ENCODE data around the gene CST8. TPM values are rescaled to one million over a fixed set of nuclear protein-coding genes. Genes with fewer than 3 reads are reported as not detected.
A peak's percentile ranks its signal among the peaks of the same experiment; 100 is the strongest.
"Not testable (repeated sequence)": the region's sequence is repeated elsewhere in the genome, so short reads cannot be mapped to it uniquely, and the experiment has no call there.

Gene CST8
- polyA plus RNA-seq, 1 donor from 2014 or later, result not detected

DNA sequence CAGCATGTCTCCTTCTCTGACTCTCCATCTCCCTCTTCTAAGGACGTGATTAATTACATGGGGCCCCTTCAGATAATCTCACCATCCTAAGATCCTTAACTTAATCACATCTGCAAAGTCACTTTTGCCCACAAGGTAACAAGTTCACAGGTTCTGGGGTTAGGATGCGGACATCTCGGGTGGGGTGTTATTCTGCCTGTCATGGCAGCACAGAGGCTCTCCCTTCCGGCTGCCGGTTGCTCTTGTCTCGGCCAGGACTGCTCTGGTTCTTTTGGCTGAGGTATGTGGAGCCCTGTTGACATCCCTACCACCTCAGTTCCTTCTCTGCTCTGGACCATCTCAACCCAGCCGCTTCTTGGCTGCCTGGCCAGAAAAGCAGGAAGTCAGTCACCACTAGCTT, 34.0 kb upstream of the CST8 start:
- Mint-ChIP-seq H3K27ac (no peak overlapping the region), H3K4me1 (peaks cover 0 to 3% (median 0%) of the 10 kb centered on the region in 3 donors), H3K9me3 (peaks cover 0 to 1% (median 0%) of the 10 kb centered on the region in 3 donors), H3K36me3 (peaks cover 2% of the 10 kb centered on the region), H3K4me3 (peak overlapping the region in 1 of 4 donors; percentile 25), H3K27me3 (peaks cover 9% of the 10 kb centered on the region)

DNA sequence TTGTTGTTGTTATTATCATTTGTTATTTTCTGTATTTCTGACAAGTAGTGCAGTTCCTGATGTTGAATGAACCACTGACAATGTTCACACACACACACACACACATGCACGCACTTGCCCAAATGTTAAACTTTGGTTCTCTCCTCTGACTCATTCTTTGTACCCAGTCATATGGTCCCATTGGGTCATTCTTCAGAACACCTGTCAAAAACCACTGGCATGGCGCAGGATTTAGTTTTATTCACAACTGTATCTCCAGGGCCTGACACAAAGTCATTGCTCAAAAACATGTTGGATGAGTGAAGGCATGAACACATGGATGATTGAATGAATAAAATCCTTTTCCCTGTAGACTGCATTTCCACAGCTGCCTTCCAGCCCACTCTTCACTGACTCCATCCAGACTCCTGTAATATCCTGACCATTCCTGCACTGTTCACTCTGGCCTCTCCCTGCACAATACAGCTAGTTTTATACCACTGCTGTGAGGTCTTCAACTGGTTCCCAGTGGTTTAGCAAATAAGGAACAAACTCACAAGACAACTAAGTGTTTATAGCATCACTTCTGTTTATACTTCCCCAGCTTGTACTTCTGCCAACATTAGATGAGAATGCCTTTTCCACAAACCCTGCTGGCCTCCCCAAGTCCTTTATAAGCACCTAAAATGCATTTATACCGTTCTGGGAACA, 31.3 kb upstream of the CST8 start:
- Mint-ChIP-seq H3K27me3 (peaks cover 12% of the 10 kb centered on the region), H3K9me3 (peaks cover 0 to 8% (median 3%) of the 10 kb centered on the region in 3 donors), H3K36me3 (peaks cover 5% of the 10 kb centered on the region), H3K27ac (peak overlapping the region in 1 of 3 donors; percentile 57), H3K4me3 (no peak overlapping the region), H3K4me1 (peaks cover 0 to 3% (median 0%) of the 10 kb centered on the region in 3 donors)

DNA sequence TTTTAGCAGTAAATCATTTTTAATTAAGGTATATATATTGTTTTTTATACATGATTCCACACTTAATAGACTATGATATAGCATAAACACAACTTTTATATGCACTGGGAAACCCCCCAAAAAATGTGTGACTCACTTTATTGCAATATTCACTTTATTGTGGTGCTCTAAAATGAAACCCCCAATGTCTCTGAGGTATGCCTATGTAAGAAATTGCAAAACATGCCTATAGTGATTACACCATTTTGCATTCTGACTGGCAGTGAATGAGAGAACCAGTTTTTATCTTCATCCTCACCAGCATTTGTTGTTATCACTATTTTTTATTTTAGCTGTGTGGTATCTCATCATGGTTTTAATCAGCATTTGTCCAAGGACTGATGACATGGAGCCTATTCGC, 29.7 kb upstream of the CST8 start:
- Mint-ChIP-seq H3K4me3 (no peak overlapping the region), H3K9me3 (peaks cover 6 to 8% (median 6%) of the 10 kb centered on the region in 3 donors), H3K4me1 (no peaks in the 10 kb centered on the region), H3K27ac (no peak overlapping the region), H3K36me3 (peaks cover 2% of the 10 kb centered on the region), H3K27me3 (peaks cover 12% of the 10 kb centered on the region)

DNA sequence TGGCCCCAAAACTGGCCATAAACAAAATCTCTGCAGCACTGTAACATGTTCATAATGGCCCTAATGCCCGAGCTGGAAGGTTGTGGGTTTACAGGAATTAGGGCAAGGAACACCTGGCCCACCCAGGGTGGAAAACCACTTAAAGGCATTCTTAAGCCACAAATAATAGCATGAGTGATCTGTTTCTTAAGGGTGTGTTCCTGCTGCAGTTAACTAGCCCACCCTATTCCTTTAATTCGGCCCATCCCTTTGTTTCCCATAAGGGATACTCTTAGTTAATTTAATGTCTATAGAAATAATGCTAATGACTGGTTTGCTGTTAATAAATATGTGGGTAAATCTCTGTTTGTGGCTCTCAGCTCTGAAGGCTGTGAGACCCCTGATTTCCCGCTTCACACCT, 24.0 kb upstream of the CST8 start:
- not testable (repeated sequence) for H3K4me3 Mint-ChIP-seq, H3K27me3 Mint-ChIP-seq, H3K36me3 Mint-ChIP-seq, H3K4me1 Mint-ChIP-seq
- H3K27ac Mint-ChIP-seq, result peak overlapping the region in 1 of 3 donors; percentile 31
- H3K9me3 Mint-ChIP-seq, result peaks cover 11 to 27% (median 13%) of the 10 kb centered on the region in 3 donors

DNA sequence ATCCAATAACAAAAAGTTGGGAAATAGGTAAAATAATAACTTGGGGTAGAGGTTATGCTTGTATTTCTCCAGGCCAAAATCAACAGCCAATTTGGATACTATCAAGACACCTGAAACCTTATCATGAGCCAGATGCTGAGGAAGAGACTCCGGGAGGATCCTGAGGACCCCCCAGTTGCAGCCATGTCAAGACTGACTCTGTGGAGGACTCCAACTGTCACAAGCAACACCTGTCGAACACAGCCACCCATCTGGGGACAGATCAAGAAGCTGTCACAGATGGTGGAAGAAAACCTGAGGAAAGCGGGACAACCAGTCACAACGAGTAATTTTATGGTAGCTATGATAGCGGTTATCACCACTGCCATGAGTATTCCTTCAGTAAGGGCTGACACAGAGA, 18.6 kb upstream of the CST8 start:
- not testable (repeated sequence) for H3K27ac Mint-ChIP-seq, H3K4me3 Mint-ChIP-seq, H3K27me3 Mint-ChIP-seq, H3K4me1 Mint-ChIP-seq, H3K36me3 Mint-ChIP-seq
- peaks cover 2 to 10% (median 3%) of the 10 kb centered on the region in 3 donors for H3K9me3 Mint-ChIP-seq

DNA sequence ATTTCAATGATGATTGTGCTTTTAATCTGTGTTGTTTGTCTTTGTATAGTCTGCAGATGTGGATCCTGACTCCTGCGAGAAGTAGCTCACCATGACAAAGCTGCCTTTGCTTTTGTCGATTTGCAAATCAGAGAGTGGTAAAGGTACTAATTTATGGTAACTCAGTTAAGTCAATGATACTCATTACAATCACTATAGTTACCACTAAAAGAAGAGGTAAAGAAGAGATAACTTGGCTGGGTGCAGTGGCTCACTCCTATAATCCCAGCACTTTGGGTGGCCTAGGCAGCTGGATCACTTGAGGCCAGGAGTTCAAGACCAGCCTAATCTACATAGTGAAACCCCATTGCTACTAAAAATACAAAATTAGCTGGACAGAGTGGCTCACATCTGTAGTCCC, 17.6 kb upstream of the CST8 start:
- not testable (repeated sequence) for H3K4me1 Mint-ChIP-seq, H3K4me3 Mint-ChIP-seq, H3K27ac Mint-ChIP-seq, H3K27me3 Mint-ChIP-seq, H3K36me3 Mint-ChIP-seq, H3K9me3 Mint-ChIP-seq

DNA sequence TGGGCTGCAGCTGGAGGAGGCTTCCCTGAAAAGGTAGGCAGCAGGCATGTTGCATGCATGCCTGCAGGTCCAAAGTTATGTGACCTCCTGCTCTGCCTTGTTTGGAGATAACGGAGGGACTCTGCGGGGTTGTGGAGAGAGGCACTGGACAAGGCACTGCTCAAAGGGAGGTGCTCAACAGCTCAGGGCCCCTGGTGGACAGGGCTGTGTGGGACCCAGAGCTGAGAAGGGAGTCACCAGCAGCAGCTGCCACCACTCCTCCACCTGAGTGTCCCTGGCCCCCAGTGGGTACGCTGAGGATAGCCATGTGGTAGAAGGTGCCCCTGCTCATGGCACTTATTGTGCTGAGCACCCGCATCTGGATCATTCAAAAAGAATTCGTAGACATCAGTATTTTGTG, 15.5 kb upstream of the CST8 start:
- no peak overlapping the region for H3K4me3 Mint-ChIP-seq
- H3K27ac Mint-ChIP-seq, result no peak overlapping the region
- no peaks in the 10 kb centered on the region for H3K9me3 Mint-ChIP-seq

DNA sequence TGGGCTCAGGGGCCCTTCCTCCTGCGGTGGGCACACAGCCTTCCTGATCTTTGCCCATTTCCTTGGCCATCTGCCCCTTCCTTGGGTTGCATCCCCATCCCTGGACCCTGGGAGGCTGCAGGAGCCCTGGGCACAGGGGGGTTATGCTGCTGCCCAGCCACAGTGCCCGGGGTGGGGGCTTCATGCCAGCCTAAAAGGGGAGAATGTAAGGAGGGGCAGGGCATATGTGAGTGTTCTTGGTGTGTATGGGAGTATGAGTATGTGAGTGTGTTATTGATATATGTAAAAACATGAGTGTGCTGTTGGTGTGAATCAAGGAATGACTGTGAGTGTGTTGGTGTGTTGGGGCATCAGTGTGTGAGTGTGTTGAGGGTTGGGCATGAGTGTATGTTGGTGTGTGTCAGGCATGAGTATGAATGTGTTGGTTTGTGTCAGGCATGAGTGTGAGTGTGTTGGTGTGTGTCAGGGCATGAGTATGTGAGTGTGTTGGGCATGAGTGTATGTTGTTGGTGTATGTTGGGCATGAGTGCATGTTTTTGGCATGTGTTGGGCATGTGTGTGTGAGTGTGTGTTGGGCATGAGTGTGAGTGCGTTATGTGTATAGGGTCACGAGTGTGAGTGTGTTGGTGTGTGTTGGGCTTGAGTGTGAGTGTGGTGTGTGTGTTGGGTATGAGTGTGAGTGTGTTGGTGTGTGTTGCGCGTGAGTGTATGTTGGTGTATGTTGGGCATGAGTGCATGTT, 14.7 kb upstream of the CST8 start:
- no peaks in the 10 kb centered on the region for H3K4me1 Mint-ChIP-seq
- no peaks in the 10 kb centered on the region for H3K9me3 Mint-ChIP-seq
- H3K27me3 Mint-ChIP-seq, result no peaks in the 10 kb centered on the region
- H3K36me3 Mint-ChIP-seq, result no peaks in the 10 kb centered on the region
- no peak overlapping the region for H3K27ac Mint-ChIP-seq
- no peak overlapping the region for H3K4me3 Mint-ChIP-seq

More for the DNA sequence above, 15.5 kb upstream of the CST8 start:
- Mint-ChIP-seq H3K4me1 (no peaks in the 10 kb centered on the region), H3K36me3 (no peaks in the 10 kb centered on the region), H3K27me3 (peaks cover under 1% of the 10 kb centered on the region)

DNA sequence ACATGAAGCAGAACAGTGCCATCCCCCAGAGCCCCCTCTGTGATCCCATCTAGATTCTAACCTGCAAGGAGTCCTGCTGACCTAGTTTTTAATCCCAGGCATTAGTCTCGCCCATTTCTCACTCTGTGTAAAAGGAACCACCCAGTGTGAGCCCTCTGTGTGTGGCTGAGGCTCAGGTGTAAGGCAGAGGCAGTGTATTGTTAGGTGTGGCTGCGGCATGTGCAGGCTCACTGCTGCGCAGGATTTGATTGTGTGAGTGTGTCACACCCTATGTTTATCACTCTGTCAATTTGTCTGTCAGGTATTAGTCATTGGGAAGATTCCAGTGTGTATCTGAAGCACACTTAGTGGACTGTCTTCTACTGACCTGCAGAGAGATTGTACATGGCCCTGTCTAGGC, 13.7 kb upstream of the CST8 start:
- Mint-ChIP-seq H3K4me1 (no peaks in the 10 kb centered on the region), H3K27ac (no peak overlapping the region), H3K9me3 (no peaks in the 10 kb centered on the region), H3K36me3 (no peaks in the 10 kb centered on the region), H3K27me3 (peaks cover 3% of the 10 kb centered on the region), H3K4me3 (no peak overlapping the region)

DNA sequence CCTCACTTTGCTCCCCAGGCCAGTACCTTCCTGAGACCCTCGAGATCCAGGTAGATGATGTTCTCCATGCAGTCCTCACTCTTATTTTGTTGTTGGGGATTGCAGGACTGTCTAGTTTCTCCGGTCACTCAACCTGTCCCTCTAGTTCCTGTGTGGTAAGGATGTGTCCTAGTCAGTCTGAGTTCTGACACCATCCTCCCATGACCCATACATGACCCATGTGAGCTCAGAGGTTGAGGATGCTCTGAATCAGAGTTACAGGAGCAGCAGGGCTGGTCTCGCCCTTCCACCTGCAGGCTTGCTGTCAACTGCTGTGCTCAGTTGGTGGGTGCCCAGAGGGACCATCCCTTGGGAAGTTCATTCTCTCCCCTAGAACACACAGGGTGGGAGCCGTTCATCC, 11.9 kb upstream of the CST8 start:
- no peaks in the 10 kb centered on the region for H3K36me3 Mint-ChIP-seq
- no peak overlapping the region for H3K27ac Mint-ChIP-seq
- H3K27me3 Mint-ChIP-seq, result peaks cover 3% of the 10 kb centered on the region
- no peak overlapping the region for H3K4me3 Mint-ChIP-seq
- no peaks in the 10 kb centered on the region for H3K9me3 Mint-ChIP-seq
- H3K4me1 Mint-ChIP-seq, result no peaks in the 10 kb centered on the region

DNA sequence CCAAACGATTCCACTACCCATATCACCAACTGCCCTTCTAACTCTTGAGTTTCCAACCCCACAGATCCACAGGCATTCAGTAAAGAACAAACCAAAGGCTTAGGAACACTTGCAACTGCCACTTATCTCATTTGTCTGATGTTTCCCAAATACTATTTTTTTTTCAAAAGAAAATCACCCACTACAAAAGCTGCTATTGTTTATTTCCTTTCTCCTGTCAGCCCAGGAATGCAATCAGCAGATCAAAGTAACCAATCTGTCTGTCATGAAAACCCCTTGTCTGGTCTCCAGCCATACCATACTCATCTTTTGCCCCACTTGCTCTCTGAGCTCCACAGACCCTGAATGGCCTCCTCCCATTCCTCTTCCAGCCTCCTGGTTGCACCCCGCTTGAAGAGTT, 8.8 kb upstream of the CST8 start:
- Mint-ChIP-seq H3K27me3 (peaks cover 3% of the 10 kb centered on the region), H3K9me3 (no peaks in the 10 kb centered on the region), H3K4me3 (no peak overlapping the region), H3K36me3 (peaks cover 1% of the 10 kb centered on the region), H3K4me1 (no peaks in the 10 kb centered on the region), H3K27ac (no peak overlapping the region)

DNA sequence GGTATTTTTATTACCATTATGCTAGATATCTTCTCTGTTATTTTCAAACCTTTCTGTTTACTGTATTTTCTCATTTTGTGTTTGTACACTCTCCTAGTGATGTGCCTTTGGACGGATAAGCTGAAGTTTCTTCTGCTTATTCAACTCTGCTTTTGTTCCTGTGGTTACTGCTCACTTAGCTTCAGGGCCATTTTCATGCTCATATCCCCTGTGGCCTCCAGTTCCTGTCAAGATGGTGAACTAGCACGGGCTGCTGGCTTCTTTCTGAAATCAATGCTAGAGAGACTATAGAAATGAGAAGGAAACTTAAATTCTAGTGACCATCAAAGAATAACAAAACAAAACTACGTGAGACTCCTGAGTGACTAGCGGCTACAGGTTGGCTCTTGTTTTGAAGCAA, 6.8 kb upstream of the CST8 start:
- Mint-ChIP-seq H3K4me1 (no peaks in the 10 kb centered on the region), H3K27ac (no peak overlapping the region), H3K9me3 (no peaks in the 10 kb centered on the region), H3K36me3 (peaks cover 1% of the 10 kb centered on the region), H3K4me3 (no peak overlapping the region), H3K27me3 (peaks cover 5% of the 10 kb centered on the region)

DNA sequence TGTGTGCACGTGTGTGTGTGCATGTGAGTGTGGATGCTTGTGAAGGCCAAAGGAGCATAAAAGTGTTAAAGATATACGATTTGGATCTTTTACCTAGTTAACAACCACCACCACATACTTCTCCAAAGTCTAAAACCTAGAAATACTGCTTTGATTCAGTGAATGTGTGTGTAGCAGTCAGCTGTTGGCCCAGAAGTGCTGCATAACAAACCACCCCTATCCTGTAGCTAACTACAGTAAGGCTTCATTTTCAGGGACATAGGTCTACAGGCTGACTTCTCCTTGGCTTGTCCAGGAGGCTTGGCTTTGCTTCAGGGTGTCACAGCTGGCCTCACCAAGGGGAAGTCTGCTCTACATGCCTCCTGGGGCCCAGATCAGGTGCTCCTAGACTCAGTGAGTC, 2.4 kb upstream of the CST8 start:
- peaks cover 1% of the 10 kb centered on the region for H3K27me3 Mint-ChIP-seq
- H3K36me3 Mint-ChIP-seq, result peaks cover 1% of the 10 kb centered on the region
- no peak overlapping the region for H3K4me3 Mint-ChIP-seq
- H3K27ac Mint-ChIP-seq, result no peak overlapping the region
- H3K4me1 Mint-ChIP-seq, result peaks cover 0 to 2% (median 0%) of the 10 kb centered on the region in 3 donors
- H3K9me3 Mint-ChIP-seq, result no peaks in the 10 kb centered on the region

DNA sequence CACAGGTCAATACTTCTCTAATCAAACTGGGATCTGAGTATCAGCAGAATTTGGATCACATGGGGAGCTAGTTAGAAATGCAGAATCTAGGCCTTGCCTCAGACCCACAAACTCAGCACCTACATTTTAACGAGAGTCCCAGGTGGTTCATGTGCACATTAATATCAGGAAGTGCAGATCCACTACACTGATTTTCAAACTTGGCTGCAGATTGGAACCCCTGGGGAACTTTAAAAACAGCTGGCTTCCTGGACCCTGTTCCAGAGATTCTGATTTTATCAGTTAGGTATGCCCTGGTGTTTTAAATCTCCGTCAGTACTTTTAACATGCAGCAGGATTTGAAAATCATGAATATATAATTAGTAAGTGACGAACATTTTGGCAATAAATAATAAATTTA, 1.9 kb upstream of the CST8 start:
- peaks cover 0 to 2% (median 0%) of the 10 kb centered on the region in 3 donors for H3K4me1 Mint-ChIP-seq
- peaks cover 1% of the 10 kb centered on the region for H3K27me3 Mint-ChIP-seq
- no peak overlapping the region for H3K27ac Mint-ChIP-seq
- no peak overlapping the region for H3K4me3 Mint-ChIP-seq
- no peaks in the 10 kb centered on the region for H3K9me3 Mint-ChIP-seq
- H3K36me3 Mint-ChIP-seq, result peaks cover 1% of the 10 kb centered on the region

DNA sequence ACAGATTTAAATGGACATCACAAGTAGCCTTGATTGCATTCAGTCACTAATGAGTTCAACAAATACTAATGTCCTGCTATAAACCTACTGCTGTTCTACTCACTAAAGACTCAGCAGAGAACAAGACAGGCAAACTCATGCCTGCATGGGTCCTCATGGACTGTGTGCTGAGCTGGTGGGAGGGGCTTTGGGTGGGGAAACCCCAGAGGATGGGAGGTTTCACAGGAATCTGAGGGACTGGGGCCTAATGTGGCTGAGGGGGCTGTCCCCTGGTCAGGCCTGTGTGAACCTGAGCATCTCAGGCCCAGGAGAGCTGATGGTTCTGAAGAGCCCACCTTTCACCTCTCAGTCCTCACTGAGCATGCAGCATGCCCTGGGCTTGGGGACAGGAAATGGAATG, 1.4 kb downstream of the CST8 start:
- H3K27ac Mint-ChIP-seq, result no peak overlapping the region

More for the DNA sequence above, 1.4 kb downstream of the CST8 start:
- no peaks in the 10 kb centered on the region for H3K36me3 Mint-ChIP-seq
- H3K4me1 Mint-ChIP-seq, result peaks cover 0 to 3% (median 0%) of the 10 kb centered on the region in 3 donors
- peaks cover 2 to 10% (median 2%) of the 10 kb centered on the region in 3 donors for H3K9me3 Mint-ChIP-seq
- H3K4me3 Mint-ChIP-seq, result no peak overlapping the region
- peaks cover 1% of the 10 kb centered on the region for H3K27me3 Mint-ChIP-seq
